Panc1 (cell line): ENCODE data around the gene SLC4A1. TPM values are rescaled to one million over a fixed set of nuclear protein-coding genes. Genes with fewer than 3 reads are reported as not detected.

ENCODE experiments used
- ATAC-seq: fragments of 200-7000 bp; cut with Tn5 transposase; 2 replicates; pipeline ENCODE4 v1.9.1; 2020; ENCODE audit warnings: mild to moderate bottlenecking, moderate library complexity
- BruUV-seq: library from RNA; stranded (reverse); fragments of 400-500 nt; replicated peaks from 2 replicates; lab custom pipeline; 2021; lab: Mats Ljungman, UMichigan
- CTCF ChIA-PET: fragments of 300-600 bp; sonication (Branson Sonifier 250); formaldehyde crosslinking; loops from one replicate; lab custom pipeline; 2022; ENCODE audit warnings: antibody characterized with exemption; lab: Charles Lee
- POLR2A ChIA-PET: fragments of 300-600 bp; sonication (Branson Sonifier 250); formaldehyde crosslinking; loops from one replicate; lab custom pipeline; 2022; ENCODE audit warnings: antibody characterized with exemption; lab: Charles Lee
- DNase-seq: peaks from one replicate; pipeline ENCODE4 v3.0.0-alpha.2; 2010; ENCODE audit warnings: low read depth, low spot score
- H3K27ac ChIP-seq: 2 replicates; pipeline ENCODE4 v1.5.1; 2011; ENCODE audit warnings: mild to moderate bottlenecking, low read length, inconsistent platforms
- H3K27me3 ChIP-seq: fragments of 200-500 bp; sonication (Bioruptor generic); 2 replicates; pipeline ENCODE4 v1.6.0; 2014; ENCODE audit warnings: low read length, inconsistent platforms; ENCODE audit not compliant: control insufficient read depth, insufficient read depth
- H3K36me3 ChIP-seq: fragments of 200-500 bp; sonication (Bioruptor generic); 2 replicates; pipeline ENCODE4 v1.5.1; 2014; ENCODE audit warnings: inconsistent platforms, mild to moderate bottlenecking, low read length, moderate library complexity; ENCODE audit not compliant: control insufficient read depth, insufficient read depth
- H3K4me1 ChIP-seq: 2 replicates; pipeline ENCODE4 v1.5.1; 2011; ENCODE audit warnings: inconsistent platforms, mild to moderate bottlenecking, low read length, moderate library complexity; ENCODE audit not compliant: control insufficient read depth, insufficient read depth
- H3K4me3 ChIP-seq, 2 experiments: 2 replicates each; pipeline ENCODE4 v1.5.1; 2011 to 2012; ENCODE audit warnings: low read depth in 2 of 2, low read length in 2 of 2, mild to moderate bottlenecking in 2 of 2, inconsistent platforms in 1 of 2, moderate library complexity in 1 of 2
- H3K9me3 ChIP-seq: fragments of 200-500 bp; sonication (Bioruptor generic); 2 replicates; pipeline ENCODE4 v1.5.1; 2014; ENCODE audit warnings: low read depth, mild to moderate bottlenecking, inconsistent platforms, low read length, moderate library complexity; ENCODE audit not compliant: control insufficient read depth, insufficient read depth
- POLR2AphosphoS5 ChIP-seq: IDR thresholded peaks from 2 replicates; pipeline ENCODE4 v1.6.1; 2012; ENCODE audit warnings: mild to moderate bottlenecking, low read depth, low read length, moderate library complexity
- REST ChIP-seq, 2 experiments: IDR thresholded peaks; 2 replicates each; pipeline ENCODE4 v1.6.1; 2011 to 2012; ENCODE audit warnings: low read depth in 2 of 2, control low read depth in 1 of 2, low read length in 1 of 2, mild to moderate bottlenecking in 1 of 2, moderate library complexity in 1 of 2; ENCODE audit not compliant: insufficient read depth in 1 of 2
- SIN3A ChIP-seq: IDR thresholded peaks from 2 replicates; pipeline ENCODE4 v1.6.1; 2012; ENCODE audit warnings: low read depth, mild to moderate bottlenecking, low read length, moderate library complexity, borderline replicate concordance; ENCODE audit not compliant: insufficient read depth
- TCF7L2 ChIP-seq: IDR thresholded peaks from 2 replicates; pipeline ENCODE4 v1.6.1; 2011; ENCODE audit warnings: mild to moderate bottlenecking, low read depth, low read length, inconsistent platforms
- in situ Hi-C: cut with HindIII; loops from 2 replicates; pipeline ENCODE4 v1.10.0; 2016; ENCODE audit warnings: low sequenced_read_pairs, low pct_unique_long_range_greater_than_20kb
- intact Hi-C: fragments of 100-400 bp; cut with micrococcal nuclease; formaldehyde crosslinking; loops from one replicate; pipeline ENCODE4 v1.10.0; 2022; ENCODE audit not compliant: unreplicated experiment
- total RNA-seq: library from RNA; stranded (reverse); gene quantifications from one replicate; pipeline ENCODE4 v1.2.1, GENCODE V29; 2021; ENCODE audit not compliant: unreplicated experiment
- TF ChIP-seq, protein P1 (sequence below): fragments of 450-650 bp; IDR thresholded peaks from 2 replicates; pipeline ENCODE4 v1.5.1; 2017; ENCODE audit warnings: mild to moderate bottlenecking

SLC4A1 gene
- total RNA-seq, 1 experiment from 2014 or later = not detected

DNA sequence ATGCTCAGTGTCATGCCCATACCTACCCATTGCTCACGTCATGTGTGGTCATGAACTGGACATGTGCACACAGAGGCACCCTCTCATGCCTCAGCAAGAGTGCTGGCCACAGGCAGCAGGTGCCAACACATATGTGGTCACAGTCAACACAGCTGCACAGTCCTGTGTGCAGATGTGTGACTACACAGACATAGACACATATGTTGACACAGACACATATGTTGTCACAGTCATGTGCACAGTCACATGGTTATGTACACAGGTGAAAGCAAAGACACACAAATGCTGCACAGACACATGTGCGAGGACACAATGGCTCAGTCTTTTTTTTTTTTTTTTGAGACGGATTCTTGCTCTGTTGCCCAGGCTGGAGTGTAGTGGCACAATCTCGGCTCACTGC is 11.3 kb downstream of the SLC4A1 start:
- TF ChIP-seq REST (IDR thresholded peaks at IDR 0.05; ENCODE audit: insufficient read depth in 1 of 2, low read depth in 2 of 2, low read length in 1 of 2) (no peak), TCF7L2 (no peak), POLR2AphosphoS5 (no peak), SIN3A (no peak)
- TF ChIP-seq, protein P1, sequence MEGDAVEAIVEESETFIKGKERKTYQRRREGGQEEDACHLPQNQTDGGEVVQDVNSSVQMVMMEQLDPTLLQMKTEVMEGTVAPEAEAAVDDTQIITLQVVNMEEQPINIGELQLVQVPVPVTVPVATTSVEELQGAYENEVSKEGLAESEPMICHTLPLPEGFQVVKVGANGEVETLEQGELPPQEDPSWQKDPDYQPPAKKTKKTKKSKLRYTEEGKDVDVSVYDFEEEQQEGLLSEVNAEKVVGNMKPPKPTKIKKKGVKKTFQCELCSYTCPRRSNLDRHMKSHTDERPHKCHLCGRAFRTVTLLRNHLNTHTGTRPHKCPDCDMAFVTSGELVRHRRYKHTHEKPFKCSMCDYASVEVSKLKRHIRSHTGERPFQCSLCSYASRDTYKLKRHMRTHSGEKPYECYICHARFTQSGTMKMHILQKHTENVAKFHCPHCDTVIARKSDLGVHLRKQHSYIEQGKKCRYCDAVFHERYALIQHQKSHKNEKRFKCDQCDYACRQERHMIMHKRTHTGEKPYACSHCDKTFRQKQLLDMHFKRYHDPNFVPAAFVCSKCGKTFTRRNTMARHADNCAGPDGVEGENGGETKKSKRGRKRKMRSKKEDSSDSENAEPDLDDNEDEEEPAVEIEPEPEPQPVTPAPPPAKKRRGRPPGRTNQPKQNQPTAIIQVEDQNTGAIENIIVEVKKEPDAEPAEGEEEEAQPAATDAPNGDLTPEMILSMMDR = no peak
- ChIA-PET POLR2A (no interaction called here), CTCF (interaction anchor here (1.3 kb wide), 1 partner anchor 75 kb away, joined by 8 read pairs; no protein-coding TSS in a partner anchor)
- in situ Hi-C loops (no loop called here), intact Hi-C loops (no loop called here)
- no peak overlapping the region for H3K4me3 ChIP-seq
- ATAC-seq (no peak), DNase-seq (no peak)
- no peaks in the 10 kb centered on the region for H3K9me3 ChIP-seq
- no peak overlapping the region for H3K27ac ChIP-seq
- H3K27me3 ChIP-seq = no peaks in the 10 kb centered on the region
- H3K36me3 ChIP-seq = no peaks in the 10 kb centered on the region
- BruUV-seq = no TSS peak
- no peaks in the 10 kb centered on the region for H3K4me1 ChIP-seq

- in situ Hi-C loops = no loop called here
- no TSS peak for BruUV-seq
- POLR2A ChIA-PET = no interaction called here
- ATAC-seq = no peak
- Histone ChIP-seq H3K9me3 (no peaks in the 10 kb centered on the region), H3K27ac (no peak overlapping the region), H3K36me3 (no peaks in the 10 kb centered on the region), H3K4me3 (no peak overlapping the region), H3K27me3 (no peaks in the 10 kb centered on the region), H3K4me1 (no peaks in the 10 kb centered on the region)
- no peak for TF ChIP-seq POLR2AphosphoS5
- TF ChIP-seq TCF7L2 = no peak
- TF ChIP-seq, protein P1 = no peak
- no peak for TF ChIP-seq SIN3A
- no peak for TF ChIP-seq REST (IDR thresholded peaks at IDR 0.05; ENCODE audit: insufficient read depth in 1 of 2, low read depth in 2 of 2, low read length in 1 of 2)
- DNase-seq = no peak
- intact Hi-C loops = no loop called here
- CTCF ChIA-PET = interaction anchor here (1.3 kb wide), 1 partner anchor 75 kb away, joined by 8 read pairs; no protein-coding TSS in a partner anchor
These were observed 12.0 kb downstream of the SLC4A1 start for GRCh38 chr17:44255915-44256314.
